Fibroblast of pulmonary artery (primary cell): ENCODE data around the gene ACOT7.

Experiments
- DNase-seq: peaks from one replicate; pipeline ENCODE4 v3.0.0-alpha.2; 2010; ENCODE audit warnings: low read depth
- H3K4me3 ChIP-seq: replicated peaks from 2 replicates; pipeline ENCODE4 v1.5.1; 2011; ENCODE audit warnings: low read depth, mild to moderate bottlenecking, control low read depth, low read length, moderate library complexity
- CTCF ChIP-seq: IDR thresholded peaks from 2 replicates; pipeline ENCODE4 v1.5.1; 2011; ENCODE audit warnings: mild to moderate bottlenecking, control low read depth, low read length, inconsistent platforms; ENCODE audit errors: missing control alignments

Gene ACOT7

GRCh38 chr1:6352138-6352563 is 41.4 kb downstream of the ACOT7 start:
- no peak for DNase-seq
- TF ChIP-seq CTCF, result no peak
- no peak overlapping the region for H3K4me3 ChIP-seq

DNA sequence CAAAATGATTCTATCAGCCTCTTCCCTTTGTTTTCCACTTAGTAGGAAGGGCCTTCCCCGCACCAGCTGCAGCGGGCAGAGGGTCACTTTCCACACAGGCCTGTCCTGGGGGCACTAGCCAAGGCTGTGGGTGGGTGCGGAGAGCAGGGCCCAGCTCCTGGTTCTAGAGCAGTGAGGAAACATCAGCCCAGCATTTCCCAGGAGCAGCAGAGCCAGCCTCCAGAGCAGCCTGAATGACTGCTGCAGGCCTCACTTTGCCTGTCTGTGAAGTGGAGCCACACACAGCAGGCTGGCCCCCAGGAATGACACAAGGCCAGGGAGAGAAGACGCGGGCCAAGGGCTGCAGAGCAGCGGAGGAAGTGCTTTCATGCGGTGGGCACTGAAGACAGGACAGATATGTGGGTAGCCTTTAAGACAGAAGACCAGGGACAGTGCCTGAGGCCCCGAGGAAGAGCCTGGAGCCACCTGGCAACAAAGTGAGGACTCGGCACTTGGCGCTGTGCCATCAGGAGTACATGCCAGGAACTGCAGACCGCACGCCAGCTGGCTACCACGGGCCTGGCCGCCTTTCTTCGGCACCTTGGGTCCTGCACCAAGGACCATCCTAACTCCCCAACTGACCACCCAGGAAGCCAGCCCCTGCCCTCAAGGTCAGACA is 42.0 kb downstream of the ACOT7 start:
- TF ChIP-seq CTCF, result no peak
- H3K4me3 ChIP-seq, result no peak overlapping the region
- DNase-seq, result no peak

DNA sequence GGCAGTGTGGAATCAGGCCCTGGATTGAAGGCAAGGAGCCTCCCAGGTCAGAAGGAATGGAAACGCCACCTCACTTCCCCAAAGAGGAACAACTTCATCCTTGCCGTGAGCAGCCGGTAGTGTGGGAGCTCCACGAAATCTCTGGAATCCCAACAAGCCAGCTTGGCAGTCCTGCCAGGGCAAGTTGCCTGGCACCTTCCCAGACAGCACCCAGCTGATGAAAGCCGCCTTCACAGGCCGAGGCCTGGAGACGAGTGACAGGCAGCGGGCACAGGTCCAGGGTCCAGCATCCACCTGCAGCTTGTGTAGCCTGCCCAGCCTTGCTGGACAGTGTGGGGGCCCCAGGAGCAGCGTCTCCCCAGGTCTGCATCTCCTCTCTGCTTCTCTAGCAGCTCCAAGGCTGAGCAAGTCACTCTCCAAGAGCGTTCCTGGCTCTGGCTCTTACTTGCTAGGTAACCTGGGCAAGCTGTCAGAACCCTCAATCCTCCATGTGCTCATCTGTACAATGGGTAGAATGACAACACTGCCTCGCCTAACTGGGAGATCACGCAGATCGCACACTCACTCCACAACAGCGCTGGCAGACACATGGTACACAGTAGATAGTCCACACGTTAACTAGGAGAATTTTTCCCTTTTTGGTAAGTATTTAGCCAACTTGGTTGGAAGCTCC is 43.0 kb downstream of the ACOT7 start:
- no peak for DNase-seq
- H3K4me3 ChIP-seq, result no peak overlapping the region
- no peak for TF ChIP-seq CTCF

DNA sequence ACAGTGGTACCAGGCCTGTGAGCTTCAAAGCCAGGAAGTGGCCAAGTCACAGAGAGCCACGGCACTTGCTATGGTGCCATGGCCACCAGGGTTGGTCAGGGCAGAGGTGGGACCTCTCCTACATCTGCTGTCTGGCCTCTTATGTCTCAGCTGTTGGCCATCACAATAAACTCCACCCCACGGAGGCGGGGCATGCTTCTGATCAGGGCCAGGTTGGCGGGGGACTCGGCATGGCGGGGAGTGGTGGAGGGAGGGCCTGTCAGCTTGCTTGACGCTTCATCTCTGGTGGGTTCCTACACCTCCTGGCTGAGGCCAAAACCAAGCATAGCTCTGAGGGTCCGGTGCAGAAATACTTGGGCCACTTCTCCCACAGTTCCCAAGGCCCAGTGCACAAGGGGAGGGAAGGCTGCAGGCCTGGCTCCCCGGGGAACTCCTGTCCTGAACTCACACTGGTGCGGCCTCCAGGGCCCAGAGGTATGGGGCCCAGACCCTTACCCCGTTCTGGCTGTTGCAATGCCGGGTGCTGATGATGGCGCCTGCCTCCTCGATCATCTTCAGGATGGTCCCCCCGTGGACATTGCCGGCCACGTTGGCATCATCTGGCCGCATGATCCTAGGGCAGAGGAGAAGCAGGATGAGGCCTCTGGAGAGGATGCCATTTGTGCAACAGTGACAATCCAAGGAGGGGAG is 44.2 kb downstream of the ACOT7 start:
- H3K4me3 ChIP-seq, result no peak overlapping the region
- no peak for TF ChIP-seq CTCF
- DNase-seq, result no peak

DNA sequence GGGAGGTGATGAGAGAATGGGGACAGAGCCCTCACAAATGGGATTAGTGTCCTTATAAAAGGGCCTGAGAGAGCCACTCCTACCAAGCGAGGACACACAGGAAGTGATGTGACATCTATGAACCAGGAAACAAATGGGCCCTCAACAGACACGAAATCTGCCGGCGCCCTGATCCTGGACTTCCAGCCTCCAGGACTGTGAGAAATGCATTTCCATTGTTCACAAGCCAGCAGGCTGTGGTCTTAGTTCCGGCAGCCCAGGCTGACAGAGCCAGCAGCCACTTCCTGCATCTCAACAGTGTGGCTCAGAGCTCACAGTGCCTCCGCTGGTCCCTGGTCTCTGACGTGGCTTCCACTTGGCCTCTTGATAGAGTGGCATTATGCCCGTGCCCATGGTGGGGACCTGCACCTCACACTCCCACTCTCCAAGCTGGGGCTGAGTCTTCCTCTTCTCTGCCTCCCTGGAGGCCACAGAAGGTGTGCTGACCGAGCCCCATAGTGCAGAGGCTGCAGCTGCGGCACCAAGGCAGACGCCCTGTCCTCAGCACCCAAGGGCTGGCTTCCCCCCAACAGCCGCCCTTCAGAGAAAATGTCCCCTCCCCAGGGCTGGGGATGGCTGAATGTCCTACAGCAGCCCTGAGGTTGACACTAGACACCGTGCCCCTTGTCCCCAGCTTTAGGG is 44.9 kb downstream of the ACOT7 start:
- H3K4me3 ChIP-seq, result no peak overlapping the region
- peak; percentile 81 for DNase-seq
- no peak for TF ChIP-seq CTCF

- no peak overlapping the region for H3K4me3 ChIP-seq
- peak; percentile 51 for DNase-seq
- peak; percentile 76 for TF ChIP-seq CTCF
Measured at GRCh38 chr1:6347641-6348487, 45.7 kb downstream of the ACOT7 start.
